Measurements from ENCODE around the gene CYP2U1.

DNA sequence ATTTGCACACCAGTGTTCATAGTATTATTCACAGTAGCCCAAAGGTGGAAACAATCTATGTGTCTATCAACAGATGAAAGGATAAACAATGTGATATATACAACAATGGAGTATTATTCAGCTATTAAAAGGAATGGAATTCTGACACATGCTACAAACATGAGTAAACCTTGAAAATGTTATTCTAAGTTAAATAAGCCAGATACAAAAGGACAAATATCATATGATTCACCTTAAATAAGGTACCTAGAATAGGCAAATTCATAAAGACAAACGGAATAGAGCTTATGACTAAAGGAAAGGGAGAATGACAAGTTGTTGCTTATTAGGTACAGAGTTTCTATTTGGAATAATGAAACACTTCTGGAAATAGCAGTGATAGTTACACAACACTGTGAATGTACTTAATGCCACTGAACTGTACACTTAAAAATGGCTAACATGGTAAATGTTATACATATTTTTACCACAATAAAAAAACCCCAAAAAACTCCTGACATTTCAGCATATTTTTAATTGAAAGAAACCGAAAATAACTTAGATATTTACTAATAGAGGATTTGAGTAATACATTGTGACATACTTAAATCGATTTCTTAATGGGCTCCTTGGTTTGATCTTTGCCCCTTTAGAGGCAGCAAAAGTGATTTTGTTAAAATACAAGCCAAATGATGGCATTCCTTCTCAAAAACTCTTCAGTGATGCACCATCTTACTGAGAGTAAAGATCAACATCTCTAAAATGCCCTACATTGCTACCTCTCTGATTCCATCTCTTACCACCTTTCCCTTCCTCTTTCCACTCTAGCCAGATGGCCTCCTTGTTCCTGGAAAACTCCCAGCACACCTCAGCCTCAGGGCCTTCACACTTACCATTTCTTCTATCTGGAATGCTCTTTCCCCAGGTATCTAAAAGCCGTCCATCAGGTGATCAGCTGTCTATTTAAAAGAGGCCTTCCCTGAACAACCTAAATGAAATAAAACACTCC, 8.6 kb upstream of the CYP2U1 start:
- TF ChIP-seq CTCF (IDR thresholded peaks at IDR 0.05) (no peak), POLR2A (IDR thresholded peaks at IDR 0.05) (no peak), POLR2AphosphoS5 (IDR thresholded peaks at IDR 0.05) (no peak)

Data from transverse colon (tissue), 4 donors.